ENCODE measurements around the gene SMC6. TPM values are rescaled to one million over a fixed set of nuclear protein-coding genes. Genes with fewer than 3 reads are reported as not detected.

SMC6 gene
- total RNA-seq, 2 donors from 2014 or later: 10.4 to 13.4 TPM

GRCh38 chr2:17798338-17798737 lies 44.7 kb upstream of the SMC6 start:
- Histone ChIP-seq H3K4me1 (ENCODE audit: control insufficient read depth in 1 of 2, low read depth in 2 of 2) (no peaks in the 10 kb centered on the region), H3K36me3 (no peaks in the 10 kb centered on the region), H3K4me3 (no peak overlapping the region), H3K27me3 (replicated peaks; ENCODE audit: insufficient read depth) (no peaks in the 10 kb centered on the region), H3K9me3 (no peaks in the 10 kb centered on the region), H3K27ac (no peak overlapping the region)
- no peak for DNase-seq (ENCODE audit: low spot score)
- TF ChIP-seq, protein P1, sequence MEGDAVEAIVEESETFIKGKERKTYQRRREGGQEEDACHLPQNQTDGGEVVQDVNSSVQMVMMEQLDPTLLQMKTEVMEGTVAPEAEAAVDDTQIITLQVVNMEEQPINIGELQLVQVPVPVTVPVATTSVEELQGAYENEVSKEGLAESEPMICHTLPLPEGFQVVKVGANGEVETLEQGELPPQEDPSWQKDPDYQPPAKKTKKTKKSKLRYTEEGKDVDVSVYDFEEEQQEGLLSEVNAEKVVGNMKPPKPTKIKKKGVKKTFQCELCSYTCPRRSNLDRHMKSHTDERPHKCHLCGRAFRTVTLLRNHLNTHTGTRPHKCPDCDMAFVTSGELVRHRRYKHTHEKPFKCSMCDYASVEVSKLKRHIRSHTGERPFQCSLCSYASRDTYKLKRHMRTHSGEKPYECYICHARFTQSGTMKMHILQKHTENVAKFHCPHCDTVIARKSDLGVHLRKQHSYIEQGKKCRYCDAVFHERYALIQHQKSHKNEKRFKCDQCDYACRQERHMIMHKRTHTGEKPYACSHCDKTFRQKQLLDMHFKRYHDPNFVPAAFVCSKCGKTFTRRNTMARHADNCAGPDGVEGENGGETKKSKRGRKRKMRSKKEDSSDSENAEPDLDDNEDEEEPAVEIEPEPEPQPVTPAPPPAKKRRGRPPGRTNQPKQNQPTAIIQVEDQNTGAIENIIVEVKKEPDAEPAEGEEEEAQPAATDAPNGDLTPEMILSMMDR (IDR thresholded peaks at IDR 0.05): no peak
- ATAC-seq (ENCODE audit: insufficient number of reproducible peaks, low FRiP score, low read depth): no peak

DNA sequence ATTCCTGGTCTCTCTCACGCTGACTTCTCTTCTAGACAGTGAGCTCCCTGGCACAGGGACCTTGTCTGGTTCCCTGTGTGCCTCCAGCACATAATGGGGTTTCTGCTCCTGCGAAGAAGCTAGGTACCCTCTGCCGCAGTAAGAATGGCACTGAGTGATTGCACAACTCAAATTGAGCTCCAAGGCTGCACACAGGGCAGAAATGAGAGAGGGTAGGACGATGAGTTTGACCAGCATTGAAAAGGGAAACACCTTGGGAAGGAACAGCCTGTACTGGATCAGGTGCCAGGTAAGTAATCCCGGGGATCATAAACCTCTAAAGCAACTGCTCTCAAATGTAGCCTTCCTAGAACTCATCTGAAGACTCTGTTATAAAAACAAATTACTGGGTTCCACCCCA lies 41.7 kb upstream of the SMC6 start:
- ATAC-seq (ENCODE audit: insufficient number of reproducible peaks, low FRiP score, low read depth) (no peak), DNase-seq (ENCODE audit: low spot score) (no peak)
- Histone ChIP-seq H3K27ac (no peak overlapping the region), H3K4me1 (ENCODE audit: control insufficient read depth in 1 of 2, low read depth in 2 of 2) (no peaks in the 10 kb centered on the region), H3K27me3 (replicated peaks; ENCODE audit: insufficient read depth) (no peaks in the 10 kb centered on the region), H3K9me3 (no peaks in the 10 kb centered on the region), H3K36me3 (no peaks in the 10 kb centered on the region), H3K4me3 (no peak overlapping the region)
- TF ChIP-seq, protein P1 (IDR thresholded peaks at IDR 0.05): no peak

GRCh38 chr2:17793803-17794354 lies 40.3 kb upstream of the SMC6 start:
- Histone ChIP-seq H3K9me3 (no peaks in the 10 kb centered on the region), H3K36me3 (no peaks in the 10 kb centered on the region), H3K27ac (no peak overlapping the region), H3K27me3 (replicated peaks; ENCODE audit: insufficient read depth) (no peaks in the 10 kb centered on the region), H3K4me3 (no peak overlapping the region), H3K4me1 (ENCODE audit: control insufficient read depth in 1 of 2, low read depth in 2 of 2) (no peaks in the 10 kb centered on the region)
- ATAC-seq (ENCODE audit: insufficient number of reproducible peaks, low FRiP score, low read depth) (no peak), DNase-seq (ENCODE audit: low spot score) (no peak)
- TF ChIP-seq, protein P1 (IDR thresholded peaks at IDR 0.05): no peak

DNA sequence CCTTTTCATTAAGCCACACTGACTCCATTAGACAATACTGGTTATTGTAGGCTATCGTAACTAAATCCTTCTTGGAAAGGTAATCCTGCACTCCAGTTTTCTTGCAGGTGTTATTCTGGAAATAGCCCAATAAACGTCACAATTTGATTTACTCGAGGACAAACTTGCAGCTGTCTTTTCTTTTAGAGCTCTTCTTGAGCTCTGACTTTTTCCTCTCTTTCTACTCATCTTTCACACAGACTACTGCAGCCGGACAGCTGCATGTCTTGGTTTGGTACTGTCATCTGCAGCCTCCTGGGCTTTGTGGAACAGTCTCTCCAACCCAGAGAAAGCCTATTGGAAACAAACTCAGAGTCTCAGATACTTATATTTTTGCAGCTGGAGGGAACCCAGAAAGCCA lies 39.7 kb upstream of the SMC6 start:
- DNase-seq (ENCODE audit: low spot score) (no peak), ATAC-seq (ENCODE audit: insufficient number of reproducible peaks, low FRiP score, low read depth) (no peak)
- Histone ChIP-seq H3K9me3 (no peaks in the 10 kb centered on the region), H3K4me3 (no peak overlapping the region), H3K4me1 (ENCODE audit: control insufficient read depth in 1 of 2, low read depth in 2 of 2) (no peaks in the 10 kb centered on the region), H3K36me3 (no peaks in the 10 kb centered on the region), H3K27ac (no peak overlapping the region), H3K27me3 (replicated peaks; ENCODE audit: insufficient read depth) (no peaks in the 10 kb centered on the region)
- TF ChIP-seq, protein P1 (IDR thresholded peaks at IDR 0.05): no peak

DNA sequence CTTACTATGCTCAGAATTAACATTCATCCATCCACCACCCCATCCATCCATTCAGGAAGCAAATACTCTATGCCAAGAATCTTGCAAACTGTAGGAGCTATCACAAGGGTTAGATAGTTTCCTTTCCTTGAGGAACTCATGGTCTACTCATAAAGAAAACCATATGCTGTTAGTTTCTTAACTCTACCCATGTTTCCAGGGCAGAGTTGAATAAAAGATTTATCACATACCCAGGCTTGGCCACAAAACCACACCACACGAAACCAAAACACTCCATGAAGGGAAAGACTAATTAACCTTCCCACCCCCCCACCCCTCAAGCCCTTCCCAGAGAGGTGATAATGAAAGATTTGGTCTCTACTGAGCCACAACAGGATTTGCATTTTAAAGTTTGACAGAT lies 38.9 kb upstream of the SMC6 start:
- TF ChIP-seq, protein P1 (IDR thresholded peaks at IDR 0.05): no peak
- ATAC-seq (ENCODE audit: insufficient number of reproducible peaks, low FRiP score, low read depth): no peak
- no peaks in the 10 kb centered on the region for H3K36me3 ChIP-seq

More for the DNA sequence above, 38.9 kb upstream of the SMC6 start:
- Histone ChIP-seq H3K4me1 (ENCODE audit: control insufficient read depth in 1 of 2, low read depth in 2 of 2) (no peaks in the 10 kb centered on the region), H3K4me3 (no peak overlapping the region), H3K27me3 (replicated peaks; ENCODE audit: insufficient read depth) (no peaks in the 10 kb centered on the region), H3K27ac (no peak overlapping the region), H3K9me3 (no peaks in the 10 kb centered on the region)
- DNase-seq (ENCODE audit: low spot score): no peak
